Osteocyte (in vitro differentiated cells): ENCODE data around the gene HSBP1. TPM values are rescaled to one million over a fixed set of nuclear protein-coding genes. Genes with fewer than 3 reads are reported as not detected.

Experiments
- DNase-seq: peaks from one replicate; pipeline ENCODE4 v3.0.0; 2021; ENCODE audit warnings: mixed read lengths; ENCODE audit not compliant: unreplicated experiment; ENCODE audit errors: extremely low spot score
- H3K27ac Mint-ChIP-seq: one replicate; pipeline ENCODE4 v1.8.0; 2021; ENCODE audit warnings: mild to moderate bottlenecking, mixed read lengths; ENCODE audit not compliant: unreplicated experiment
- H3K27me3 Mint-ChIP-seq: one replicate; pipeline ENCODE4 v1.8.0; 2021; ENCODE audit warnings: mixed read lengths; ENCODE audit not compliant: unreplicated experiment
- H3K36me3 Mint-ChIP-seq: one replicate; pipeline ENCODE4 v1.8.0; 2021; ENCODE audit warnings: mixed read lengths; ENCODE audit not compliant: unreplicated experiment
- H3K4me1 Mint-ChIP-seq: one replicate; pipeline ENCODE4 v1.8.0; 2021; ENCODE audit warnings: mixed read lengths; ENCODE audit not compliant: unreplicated experiment
- H3K4me3 Mint-ChIP-seq: one replicate; pipeline ENCODE4 v1.8.0; 2021; ENCODE audit warnings: mild to moderate bottlenecking, moderate library complexity, mixed read lengths; ENCODE audit not compliant: unreplicated experiment
- H3K9me3 Mint-ChIP-seq: one replicate; pipeline ENCODE4 v1.8.0; 2021; ENCODE audit warnings: mixed read lengths; ENCODE audit not compliant: unreplicated experiment
- CTCF ChIP-seq: fragments of 200-600 bp; sonication (generic); IDR thresholded peaks from 2 replicates; pipeline ENCODE4 v1.5.0; 2021; ENCODE audit warnings: antibody characterized with exemption, mild to moderate bottlenecking, moderate library complexity
- total RNA-seq: library from RNA; stranded (reverse); gene quantifications from 2 replicates; pipeline ENCODE4 v1.2.1, GENCODE V29; 2021

HSBP1 gene
- total RNA-seq, 1 donor from 2014 or later, result 96.9 TPM

GRCh38 chr16:83842291-83842690, 34.5 kb downstream of the HSBP1 start:
- no peaks in the 10 kb centered on the region for H3K9me3 Mint-ChIP-seq
- DNase-seq, result no peak
- H3K27ac Mint-ChIP-seq, result no peak overlapping the region
- peaks cover 5% of the 10 kb centered on the region for H3K4me1 Mint-ChIP-seq
- no peak overlapping the region for H3K4me3 Mint-ChIP-seq
- no peaks in the 10 kb centered on the region for H3K36me3 Mint-ChIP-seq
- TF ChIP-seq CTCF, result no peak
- H3K27me3 Mint-ChIP-seq, result peaks cover 2% of the 10 kb centered on the region

GRCh38 chr16:83842756-83843507, 35.2 kb downstream of the HSBP1 start:
- no peak for TF ChIP-seq CTCF
- no peak for DNase-seq
- H3K27me3 Mint-ChIP-seq, result peaks cover 2% of the 10 kb centered on the region
- H3K27ac Mint-ChIP-seq, result no peak overlapping the region
- peaks cover 10% of the 10 kb centered on the region for H3K4me1 Mint-ChIP-seq
- no peak overlapping the region for H3K4me3 Mint-ChIP-seq
- no peaks in the 10 kb centered on the region for H3K36me3 Mint-ChIP-seq
- no peaks in the 10 kb centered on the region for H3K9me3 Mint-ChIP-seq

GRCh38 chr16:83843657-83844056, 35.9 kb downstream of the HSBP1 start:
- peaks cover 11% of the 10 kb centered on the region for H3K4me1 Mint-ChIP-seq
- no peaks in the 10 kb centered on the region for H3K9me3 Mint-ChIP-seq
- H3K27ac Mint-ChIP-seq, result no peak overlapping the region
- no peak for TF ChIP-seq CTCF
- DNase-seq, result no peak
- H3K36me3 Mint-ChIP-seq, result no peaks in the 10 kb centered on the region
- H3K4me3 Mint-ChIP-seq, result no peak overlapping the region
- H3K27me3 Mint-ChIP-seq, result peaks cover 2% of the 10 kb centered on the region

GRCh38 chr16:83845263-83845662, 37.5 kb downstream of the HSBP1 start:
- Mint-ChIP-seq H3K4me1 (peaks cover 9% of the 10 kb centered on the region), H3K36me3 (no peaks in the 10 kb centered on the region), H3K27me3 (peaks cover 2% of the 10 kb centered on the region), H3K9me3 (no peaks in the 10 kb centered on the region), H3K27ac (no peak overlapping the region), H3K4me3 (no peak overlapping the region)
- no peak for DNase-seq
- no peak for TF ChIP-seq CTCF

- no peaks in the 10 kb centered on the region for H3K36me3 Mint-ChIP-seq
- TF ChIP-seq CTCF, result no peak
- H3K27me3 Mint-ChIP-seq, result peaks cover 7% of the 10 kb centered on the region
- no peak for DNase-seq
- H3K4me1 Mint-ChIP-seq, result peaks cover 9% of the 10 kb centered on the region
- no peaks in the 10 kb centered on the region for H3K9me3 Mint-ChIP-seq
- no peak overlapping the region for H3K4me3 Mint-ChIP-seq
- H3K27ac Mint-ChIP-seq, result no peak overlapping the region
Measured at GRCh38 chr16:83847371-83848225, 39.8 kb downstream of the HSBP1 start.
